ENCODE measurements around the gene GRAMD1A. TPM values are rescaled to one million over a fixed set of nuclear protein-coding genes. Genes with fewer than 3 reads are reported as not detected.

GRAMD1A gene
- total and polyA plus RNA-seq, 2 donors (not counting 1 experiment from before 2014, with no cell fraction given), result 83.8 to 102 TPM

DNA sequence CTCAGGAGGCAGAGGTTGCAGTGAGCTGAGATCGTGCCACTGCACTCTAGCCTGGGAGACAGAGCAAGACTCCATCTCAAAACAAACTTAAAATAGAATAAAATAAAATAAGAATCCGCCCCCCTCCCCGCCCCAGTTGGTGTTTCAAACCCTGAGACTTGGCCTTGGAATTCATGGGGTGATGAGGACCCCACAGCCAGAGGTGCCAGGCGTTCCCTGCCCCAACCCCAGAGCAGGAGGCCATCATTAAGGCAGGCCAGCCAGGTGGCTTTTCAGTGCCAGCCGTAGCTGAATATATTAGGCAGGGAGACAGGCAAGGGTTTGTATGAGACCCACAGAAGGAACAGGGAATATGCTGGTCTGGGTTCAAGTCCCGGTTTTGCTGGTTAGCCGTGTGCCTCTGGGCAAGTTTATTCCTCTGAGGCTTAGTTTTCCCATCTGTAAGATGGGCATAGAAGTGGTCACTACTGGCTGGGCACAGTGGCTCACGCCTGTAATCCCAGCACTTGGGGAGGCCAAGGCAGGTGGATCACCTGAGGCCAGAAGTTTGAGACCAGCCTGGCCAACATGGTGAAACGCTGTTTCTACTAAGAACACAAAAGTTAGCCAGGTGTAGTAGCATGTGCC is 53.7 kb downstream of the GRAMD1A start:
- Histone ChIP-seq H3K36me3 (replicated peaks in 1 of 2; ENCODE audit: control extremely low read depth in 1 of 2, control insufficient read depth in 1 of 2, extremely low read depth in 1 of 2, insufficient read depth in 2 of 2, low read length in 1 of 2) (no peaks in the 10 kb centered on the region), H3K4me1 (ENCODE audit: control insufficient read depth in 2 of 2, insufficient read depth in 2 of 2, low read length in 2 of 2) (no peaks in the 10 kb centered on the region), H3K4me2 (replicated peaks; ENCODE audit: low read depth, low read length, poor library complexity, severe bottlenecking) (no peak overlapping the region), H3K27me3 (replicated peaks in 1 of 4; ENCODE audit: control extremely low read depth in 1 of 4, control insufficient read depth in 3 of 4, insufficient read depth in 4 of 4, low read length in 3 of 4) (no peaks in the 10 kb centered on the region), H4K20me1 (ENCODE audit: control insufficient read depth, insufficient read depth, low read length, poor library complexity, severe bottlenecking) (no peaks in the 10 kb centered on the region), H2AFZ (ENCODE audit: insufficient read depth, low read depth, low read length, poor library complexity, severe bottlenecking) (no peak overlapping the region), H3K27ac (ENCODE audit: low read length in 2 of 2) (no peak overlapping the region), H3K9ac (ENCODE audit: low read length) (no peak overlapping the region), H3K4me3 (ENCODE audit: control extremely low read depth in 1 of 5, extremely low read depth in 1 of 5, insufficient read depth in 1 of 5, low read depth in 2 of 5, low read length in 4 of 5) (no peak overlapping the region), H3K9me3 (ENCODE audit: control extremely low read depth in 1 of 3, control insufficient read depth in 2 of 3, insufficient read depth in 1 of 3, low read length in 2 of 3) (no peaks in the 10 kb centered on the region), H3K79me2 (ENCODE audit: control insufficient read depth, insufficient read depth, low read length) (no peaks in the 10 kb centered on the region)
- H3K4me1 Mint-ChIP-seq, result no peaks in the 10 kb centered on the region
- no peak overlapping the region for H3K27ac Mint-ChIP-seq
- peaks cover 9% of the 10 kb centered on the region for H3K27me3 Mint-ChIP-seq
- no peaks in the 10 kb centered on the region for H3K9me3 Mint-ChIP-seq (ENCODE audit: insufficient read depth)
- 85% methylated on average over 7 of the region's 9 CpGs for WGBS (ENCODE audit: insufficient coverage)
- ChIA-PET POLR2A (no interaction called here), CTCF (interaction anchor here (0.6 kb wide), 1 partner anchor 27 kb away, joined by 3 read pairs; no protein-coding TSS in a partner anchor)
- ATAC-seq (ENCODE audit: low read depth), result no peak
- DNase-seq, result no peak
- intact Hi-C loops (cut with micrococcal nuclease), result no loop called here
- TF ChIP-seq EZH2 (IDR thresholded peaks at IDR 0.05; ENCODE audit: borderline replicate concordance, insufficient read depth, low read depth, low read length, poor library complexity, severe bottlenecking) (no peak), CTCF (IDR thresholded peaks at IDR 0.05) (no peak)
- no peak overlapping the region for H3K4me3 Mint-ChIP-seq

- no peak for ATAC-seq (ENCODE audit: low read depth)
- Mint-ChIP-seq H3K4me3 (no peak overlapping the region), H3K27ac (no peak overlapping the region), H3K27me3 (peaks cover 9% of the 10 kb centered on the region), H3K4me1 (no peaks in the 10 kb centered on the region), H3K9me3 (ENCODE audit: insufficient read depth) (no peaks in the 10 kb centered on the region)
- Histone ChIP-seq H3K9ac (ENCODE audit: low read length) (no peak overlapping the region), H2AFZ (ENCODE audit: insufficient read depth, low read depth, low read length, poor library complexity, severe bottlenecking) (no peak overlapping the region), H4K20me1 (ENCODE audit: control insufficient read depth, insufficient read depth, low read length, poor library complexity, severe bottlenecking) (no peaks in the 10 kb centered on the region), H3K27me3 (replicated peaks in 1 of 4; ENCODE audit: control extremely low read depth in 1 of 4, control insufficient read depth in 3 of 4, insufficient read depth in 4 of 4, low read length in 3 of 4) (no peaks in the 10 kb centered on the region), H3K27ac (ENCODE audit: low read length in 2 of 2) (no peak overlapping the region), H3K36me3 (replicated peaks in 1 of 2; ENCODE audit: control extremely low read depth in 1 of 2, control insufficient read depth in 1 of 2, extremely low read depth in 1 of 2, insufficient read depth in 2 of 2, low read length in 1 of 2) (no peaks in the 10 kb centered on the region), H3K4me1 (ENCODE audit: control insufficient read depth in 2 of 2, insufficient read depth in 2 of 2, low read length in 2 of 2) (no peaks in the 10 kb centered on the region), H3K4me2 (replicated peaks; ENCODE audit: low read depth, low read length, poor library complexity, severe bottlenecking) (no peak overlapping the region), H3K4me3 (ENCODE audit: control extremely low read depth in 1 of 5, extremely low read depth in 1 of 5, insufficient read depth in 1 of 5, low read depth in 2 of 5, low read length in 4 of 5) (no peak overlapping the region), H3K9me3 (ENCODE audit: control extremely low read depth in 1 of 3, control insufficient read depth in 2 of 3, insufficient read depth in 1 of 3, low read length in 2 of 3) (no peaks in the 10 kb centered on the region), H3K79me2 (ENCODE audit: control insufficient read depth, insufficient read depth, low read length) (no peaks in the 10 kb centered on the region)
- ChIA-PET POLR2A (no interaction called here), CTCF (interaction anchor here (0.6 to 2.6 kb wide), 6 partner anchors 10 to 162 kb away, joined by 3 to 16 read pairs (median 6); no protein-coding TSS in a partner anchor)
- DNase-seq, result no peak
- 91% methylated on average over 8 of the region's 9 CpGs for WGBS (ENCODE audit: insufficient coverage)
- no peak for TF ChIP-seq EZH2 (IDR thresholded peaks at IDR 0.05; ENCODE audit: borderline replicate concordance, insufficient read depth, low read depth, low read length, poor library complexity, severe bottlenecking)
- no peak for TF ChIP-seq CTCF (IDR thresholded peaks at IDR 0.05)
- intact Hi-C loops (cut with micrococcal nuclease), result loop anchor here (5.0 kb wide), 1 partner anchor 38 kb away; no protein-coding TSS in a partner anchor
These were observed 54.5 kb downstream of the GRAMD1A start for GRCh38 chr19:35054626-35055025.
